HepG2 (cell line): Measurements from ENCODE around the gene GHRHR. TPM values are rescaled to one million over a fixed set of nuclear protein-coding genes. Genes with fewer than 3 reads are reported as not detected.

Experiments
- ATAC-seq: fragments of 200-7000 bp; cut with Tn5 transposase; 3 replicates; pipeline ENCODE4 v1.9.1; 2020; ENCODE audit warnings: mild to moderate bottlenecking, moderate library complexity
- BruUV-seq: library from RNA; stranded (reverse); fragments of 400-500 nt; replicated peaks from 2 replicates; lab custom pipeline; 2021; lab: Mats Ljungman, UMichigan
- CTCF ChIA-PET: fragments of 300-600 bp; formaldehyde crosslinking; extraction: SDS; loops from one replicate; lab custom pipeline; 2021; ENCODE audit warnings: low total read pairs, inconsistent platforms, low intra/inter-chr PET ratio; lab: Yijun Ruan, JAX
- POLR2A ChIA-PET: fragments of 350-600 bp; sonication (Branson Sonifier 250); formaldehyde crosslinking; loops from one replicate; lab custom pipeline; 2020; ENCODE audit warnings: antibody characterized with exemption, inconsistent platforms; lab: Yijun Ruan, JAX
- DNase-seq: peaks from one replicate; pipeline ENCODE4 v3.0.0-alpha.2; 2015; ENCODE audit warnings: low spot score
- FAIRE-seq: peaks from 3 replicates; lab custom pipeline; 2011; peaks lifted over from hg19 to GRCh38; lab: Jason Lieb, UNC
- H2AFZ ChIP-seq: one replicate; pipeline ENCODE4 v1.6.1; 2011; ENCODE audit warnings: low read length, inconsistent platforms
- H3K27ac ChIP-seq: fragments of 300-600 bp; 3 replicates; pipeline ENCODE4 v1.8.0; 2011; ENCODE audit warnings: mixed run types, mild to moderate bottlenecking, mixed read lengths, low read length, inconsistent platforms; ENCODE audit not compliant: insufficient read depth; ENCODE audit errors: extremely low read length
- H3K27me3 ChIP-seq, 2 experiments: fragments of 200-600 bp in 1 of 2; 2 replicates in 1 of 2; 3 replicates in 1 of 2; pipeline versions ENCODE4 v1.6.0 to v1.8.0; 2011; ENCODE audit warnings: low read length in 2 of 2, mild to moderate bottlenecking in 2 of 2, moderate library complexity in 2 of 2, inconsistent platforms in 1 of 2; ENCODE audit not compliant: insufficient read depth in 2 of 2, control insufficient read depth in 1 of 2
- H3K36me3 ChIP-seq, 2 experiments: fragments of 200-600 bp in 1 of 2; replicated peaks in 1 of 2; 2 replicates in 1 of 2; 3 replicates in 1 of 2; pipeline versions ENCODE4 v1.5.1 to v1.8.0; 2011; ENCODE audit warnings: low read length in 2 of 2, inconsistent platforms in 1 of 2; ENCODE audit not compliant: insufficient read depth in 2 of 2, control insufficient read depth in 1 of 2
- H3K4me1 ChIP-seq: 2 replicates; pipeline ENCODE4 v1.5.1; 2012; ENCODE audit warnings: low read length, inconsistent platforms; ENCODE audit not compliant: insufficient read depth
- H3K4me2 ChIP-seq: 2 replicates; pipeline ENCODE4 v1.6.0; 2011; ENCODE audit warnings: low read depth, low read length, inconsistent platforms
- H3K4me3 ChIP-seq, 3 experiments: fragments of 200-600 bp in 1 of 3; sonication (generic), shearing (Covaris generic) in 1 of 3; replicated peaks in 1 of 3; 2 replicates each; pipeline ENCODE4 v1.5.1; 2011 to 2016; ENCODE audit warnings: low read length in 3 of 3, inconsistent platforms in 2 of 3, low read depth in 2 of 3, mild to moderate bottlenecking in 2 of 3, control low read depth in 1 of 3, mixed read lengths in 1 of 3; ENCODE audit not compliant: insufficient read depth in 1 of 3
- H3K79me2 ChIP-seq: one replicate; pipeline ENCODE4 v1.6.1; 2011; ENCODE audit warnings: low read length, inconsistent platforms; ENCODE audit not compliant: insufficient read depth
- H3K9ac ChIP-seq: 2 replicates; pipeline ENCODE4 v1.6.0; 2011; ENCODE audit warnings: mild to moderate bottlenecking, low read depth, low read length, inconsistent platforms; ENCODE audit not compliant: insufficient read depth
- H3K9me3 ChIP-seq: 2 replicates; pipeline ENCODE4 v1.5.1; 2012; ENCODE audit warnings: mild to moderate bottlenecking, low read length
- H4K20me1 ChIP-seq: 2 replicates; pipeline ENCODE4 v1.6.0; 2011; ENCODE audit warnings: inconsistent platforms, mild to moderate bottlenecking, low read length, moderate library complexity; ENCODE audit not compliant: insufficient read depth
- HOXA3 ChIP-seq: sonication (generic); formaldehyde crosslinking; IDR thresholded peaks from 2 replicates; pipeline ENCODE4 v1.5.0; 2020; ENCODE audit warnings: missing genetic modification reagents
- MTA1 ChIP-seq: sonication (generic); formaldehyde crosslinking; IDR thresholded peaks from 2 replicates; pipeline ENCODE4 v1.4.0; 2020; ENCODE audit warnings: missing genetic modification reagents, mild to moderate bottlenecking, borderline replicate concordance
- NFIC ChIP-seq: IDR thresholded peaks from 2 replicates; pipeline ENCODE4 v1.6.1; 2012; ENCODE audit warnings: mild to moderate bottlenecking, low read length, inconsistent platforms
- NFYB ChIP-seq: sonication (generic); formaldehyde crosslinking; IDR thresholded peaks from 2 replicates; pipeline ENCODE4 v1.4.0; 2020; ENCODE audit warnings: missing genetic modification reagents
- ZBTB1 ChIP-seq: sonication (generic); formaldehyde crosslinking; IDR thresholded peaks from 2 replicates; pipeline ENCODE4 v1.4.0; 2020; ENCODE audit warnings: missing genetic modification reagents, borderline replicate concordance
- ZC3H13 ChIP-seq: sonication (generic); formaldehyde crosslinking; IDR thresholded peaks from 2 replicates; pipeline ENCODE4 v1.8.1; 2023; ENCODE audit warnings: mild to moderate bottlenecking, missing genetic modification reagents, moderate library complexity
- ZNF354B ChIP-seq: sonication (generic); formaldehyde crosslinking; IDR thresholded peaks from 2 replicates; pipeline ENCODE4 v1.8.0; 2022; ENCODE audit warnings: mild to moderate bottlenecking, missing genetic modification reagents
- ZNF776 ChIP-seq: sonication (generic); formaldehyde crosslinking; IDR thresholded peaks from 2 replicates; pipeline ENCODE4 v1.4.0; 2020; ENCODE audit warnings: mild to moderate bottlenecking, missing genetic modification reagents
- ZNF883 ChIP-seq: sonication (generic); formaldehyde crosslinking; IDR thresholded peaks from 2 replicates; pipeline ENCODE4 v1.5.1; 2020; ENCODE audit warnings: mild to moderate bottlenecking, missing genetic modification reagents; ENCODE audit errors: not compliant biosample characterization
- WGBS: methylation state at CpG from one replicate; pipeline ENCODE4 v1.1.6; 2017; ENCODE audit warnings: low lambda C conversion rate; 5-methylcytosine and 5-hydroxymethylcytosine counted together
- in situ Hi-C: cut with HindIII; loops from 2 replicates; pipeline ENCODE4 v1.10.0; 2017; ENCODE audit warnings: low pct_unique_long_range_greater_than_20kb; ENCODE audit not compliant: extremely low pct_ligation_motif_present
- intact Hi-C: fragments of 100-400 bp; cut with micrococcal nuclease; formaldehyde crosslinking; loops from one replicate; pipeline ENCODE4 v1.10.0; 2022; ENCODE audit not compliant: unreplicated experiment
- polyA plus RNA-seq, 8 experiments: library from polyadenylated mRNA; depleted of rRNA in 3 of 8; stranded (reverse) in 7 of 8; unstranded in 1 of 8; fragments of >200 nt; fragmentation: Illumina TruSeq in 4 of 8; extraction: Trizol in 4 of 8; gene quantifications; 2 replicates each; pipeline versions ENCODE4 v1.2.1 to v1.2.3, GENCODE V29; 2011 to 2016; ENCODE audit warnings: low read depth in 4 of 8, missing spikeins in 1 of 8, mixed read lengths in 1 of 8; ENCODE audit not compliant: insufficient read depth in 1 of 8
- total RNA-seq, 5 experiments: library from RNA; depleted of rRNA; stranded (reverse); fragments of >200 nt; fragmentation: Illumina TruSeq; extraction: Trizol; gene quantifications; 2 replicates each; pipeline ENCODE4 v1.2.3, GENCODE V29; 2016; ENCODE audit warnings: low read depth in 1 of 5
- TF ChIP-seq, protein P1 (sequence below): sonication (generic); formaldehyde crosslinking; IDR thresholded peaks from 2 replicates; pipeline ENCODE4 v1.5.0; 2020; ENCODE audit warnings: mild to moderate bottlenecking, missing genetic modification reagents
- TF ChIP-seq, protein P2 (sequence below): sonication (generic); formaldehyde crosslinking; conservative IDR thresholded peaks from 2 replicates; pipeline ENCODE4 v1.8.1; 2023; ENCODE audit warnings: missing genetic modification reagents
- TF ChIP-seq, protein P3 (sequence below): sonication (generic); formaldehyde crosslinking; IDR thresholded peaks from 2 replicates; pipeline ENCODE4 v1.4.0; 2020; ENCODE audit warnings: missing genetic modification reagents
- TF ChIP-seq, protein P4 (sequence below): sonication (generic); formaldehyde crosslinking; IDR thresholded peaks from 2 replicates; pipeline ENCODE4 v1.8.1; 2023; ENCODE audit warnings: missing genetic modification reagents, mild to moderate bottlenecking, borderline replicate concordance

Gene GHRHR
- total and polyA plus RNA-seq, 2 of the 13 experiments (the other 11 are each of a cell fraction or from before 2014, with no cell fraction given), result not detected

DNA sequence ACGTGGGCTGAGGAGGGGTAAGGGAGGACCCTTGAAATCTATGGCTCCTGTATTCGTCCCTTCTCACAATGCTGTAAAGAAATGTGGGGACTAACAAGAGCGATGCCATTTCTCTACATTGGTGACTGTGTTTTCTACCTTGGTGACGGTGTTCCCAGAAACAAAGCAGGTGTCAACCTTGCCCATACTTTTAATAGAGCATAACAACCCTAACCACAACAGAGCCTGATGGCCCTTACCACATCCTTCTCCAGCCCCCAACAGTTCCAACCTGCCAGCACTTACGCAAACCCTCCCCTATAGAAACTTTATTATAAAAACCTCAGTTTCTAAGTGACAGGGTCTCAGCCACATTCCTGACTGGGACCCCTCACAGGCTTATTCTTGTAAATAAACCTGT lies 60.1 kb downstream of the GHRHR start:
- H3K9me3 ChIP-seq, result no peaks in the 10 kb centered on the region
- no TSS peak for BruUV-seq
- H3K27ac ChIP-seq, result no peak overlapping the region
- H2AFZ ChIP-seq, result no peak overlapping the region
- DNase-seq (no peak), FAIRE-seq (no peak), ATAC-seq (no peak)
- ChIA-PET CTCF (no interaction called here), POLR2A (no interaction called here)
- no peak overlapping the region for H3K9ac ChIP-seq
- H3K36me3 ChIP-seq, result no peaks in the 10 kb centered on the region
- H4K20me1 ChIP-seq, result no peaks in the 10 kb centered on the region
- H3K79me2 ChIP-seq, result no peaks in the 10 kb centered on the region
- TF ChIP-seq, protein P1, sequence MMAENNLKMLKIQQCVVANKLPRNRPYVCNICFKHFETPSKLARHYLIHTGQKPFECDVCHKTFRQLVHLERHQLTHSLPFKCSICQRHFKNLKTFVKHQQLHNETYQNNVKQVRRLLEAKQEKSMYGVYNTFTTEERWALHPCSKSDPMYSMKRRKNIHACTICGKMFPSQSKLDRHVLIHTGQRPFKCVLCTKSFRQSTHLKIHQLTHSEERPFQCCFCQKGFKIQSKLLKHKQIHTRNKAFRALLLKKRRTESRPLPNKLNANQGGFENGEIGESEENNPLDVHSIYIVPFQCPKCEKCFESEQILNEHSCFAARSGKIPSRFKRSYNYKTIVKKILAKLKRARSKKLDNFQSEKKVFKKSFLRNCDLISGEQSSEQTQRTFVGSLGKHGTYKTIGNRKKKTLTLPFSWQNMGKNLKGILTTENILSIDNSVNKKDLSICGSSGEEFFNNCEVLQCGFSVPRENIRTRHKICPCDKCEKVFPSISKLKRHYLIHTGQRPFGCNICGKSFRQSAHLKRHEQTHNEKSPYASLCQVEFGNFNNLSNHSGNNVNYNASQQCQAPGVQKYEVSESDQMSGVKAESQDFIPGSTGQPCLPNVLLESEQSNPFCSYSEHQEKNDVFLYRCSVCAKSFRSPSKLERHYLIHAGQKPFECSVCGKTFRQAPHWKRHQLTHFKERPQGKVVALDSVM (CRISPR knock-in tag), result no peak
- TF ChIP-seq, protein P2, sequence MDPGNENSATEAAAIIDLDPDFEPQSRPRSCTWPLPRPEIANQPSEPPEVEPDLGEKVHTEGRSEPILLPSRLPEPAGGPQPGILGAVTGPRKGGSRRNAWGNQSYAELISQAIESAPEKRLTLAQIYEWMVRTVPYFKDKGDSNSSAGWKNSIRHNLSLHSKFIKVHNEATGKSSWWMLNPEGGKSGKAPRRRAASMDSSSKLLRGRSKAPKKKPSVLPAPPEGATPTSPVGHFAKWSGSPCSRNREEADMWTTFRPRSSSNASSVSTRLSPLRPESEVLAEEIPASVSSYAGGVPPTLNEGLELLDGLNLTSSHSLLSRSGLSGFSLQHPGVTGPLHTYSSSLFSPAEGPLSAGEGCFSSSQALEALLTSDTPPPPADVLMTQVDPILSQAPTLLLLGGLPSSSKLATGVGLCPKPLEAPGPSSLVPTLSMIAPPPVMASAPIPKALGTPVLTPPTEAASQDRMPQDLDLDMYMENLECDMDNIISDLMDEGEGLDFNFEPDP (CRISPR knock-in tag), result no peak
- in situ Hi-C loops, result no loop called here
- no peaks in the 10 kb centered on the region for H3K4me1 ChIP-seq
- H3K4me3 ChIP-seq, result no peak overlapping the region
- intact Hi-C loops, result no loop called here
- peaks cover 2 to 18% of the 10 kb centered on the region in 2 experiments; a peak in 4 of 5 replicates for H3K27me3 ChIP-seq
- no peak overlapping the region for H3K4me2 ChIP-seq
- WGBS, result 0% methylated on average over 4 of the region's 5 CpGs

DNA sequence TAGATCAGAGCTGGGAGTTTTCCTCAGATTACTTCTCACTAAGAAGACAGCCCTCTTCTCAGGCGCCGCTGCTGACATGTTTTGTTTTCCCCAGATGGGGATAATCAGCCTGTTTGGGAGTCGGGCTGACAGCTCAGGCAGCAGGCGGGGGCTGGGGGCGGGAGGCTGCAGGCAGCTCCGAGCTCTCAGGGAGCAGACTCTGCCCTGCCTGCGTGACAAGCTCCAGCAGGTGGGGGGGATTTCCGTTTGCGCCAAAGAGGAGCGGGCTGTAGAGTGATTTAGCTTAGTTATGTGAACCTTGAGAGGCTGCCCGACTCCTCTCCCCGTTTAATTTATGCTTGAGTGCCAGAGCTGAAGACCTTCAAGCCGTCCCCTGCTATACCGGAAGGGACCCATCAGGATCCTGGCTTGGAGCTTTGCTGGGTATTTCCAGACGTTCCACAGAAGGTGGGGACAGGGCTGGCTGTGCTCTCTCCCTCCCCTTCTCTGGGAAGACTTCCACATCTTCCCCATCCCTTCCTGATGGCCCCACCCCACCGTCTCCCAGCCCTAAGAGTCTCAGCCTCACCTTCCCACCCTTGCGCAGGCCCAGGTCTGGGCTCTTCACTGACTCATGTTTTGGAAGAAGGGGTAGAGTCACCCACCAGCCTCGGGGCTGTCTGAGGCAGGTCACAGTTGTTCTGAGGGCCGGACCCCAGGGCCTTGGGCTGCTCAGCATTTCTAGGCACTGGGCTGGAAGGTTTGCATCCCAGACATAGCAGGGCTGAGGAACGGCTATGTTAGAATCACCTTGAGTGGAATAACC lies 63.6 kb downstream of the GHRHR start:
- peak; percentile 36 for ATAC-seq
- in situ Hi-C loops (no loop called here), intact Hi-C loops (no loop called here)
- no peak overlapping the region for H2AFZ ChIP-seq
- BruUV-seq, result no TSS peak
- no peak for FAIRE-seq
- H3K36me3 ChIP-seq, result no peaks in the 10 kb centered on the region
- no peaks in the 10 kb centered on the region for H3K9me3 ChIP-seq
- ChIA-PET CTCF (no interaction called here), POLR2A (no interaction called here)
- WGBS, result 14% methylated on average over 14 of the region's 20 CpGs
- no peaks in the 10 kb centered on the region for H4K20me1 ChIP-seq
- no peaks in the 10 kb centered on the region for H3K4me1 ChIP-seq
- no peak overlapping the region for H3K9ac ChIP-seq
- H3K27me3 ChIP-seq, result peaks cover 2 to 18% of the 10 kb centered on the region in 2 experiments; a peak in 3 of 5 replicates
- H3K79me2 ChIP-seq, result no peaks in the 10 kb centered on the region
- no peak overlapping the region for H3K4me3 ChIP-seq
- H3K4me2 ChIP-seq, result no peak overlapping the region
- DNase-seq, result no peak
- H3K27ac ChIP-seq, result no peak overlapping the region
- TF ChIP-seq ZNF883 (CRISPR knock-in tag), result no peak
- no peak for TF ChIP-seq NFYB (CRISPR knock-in tag)
- TF ChIP-seq, protein P3, sequence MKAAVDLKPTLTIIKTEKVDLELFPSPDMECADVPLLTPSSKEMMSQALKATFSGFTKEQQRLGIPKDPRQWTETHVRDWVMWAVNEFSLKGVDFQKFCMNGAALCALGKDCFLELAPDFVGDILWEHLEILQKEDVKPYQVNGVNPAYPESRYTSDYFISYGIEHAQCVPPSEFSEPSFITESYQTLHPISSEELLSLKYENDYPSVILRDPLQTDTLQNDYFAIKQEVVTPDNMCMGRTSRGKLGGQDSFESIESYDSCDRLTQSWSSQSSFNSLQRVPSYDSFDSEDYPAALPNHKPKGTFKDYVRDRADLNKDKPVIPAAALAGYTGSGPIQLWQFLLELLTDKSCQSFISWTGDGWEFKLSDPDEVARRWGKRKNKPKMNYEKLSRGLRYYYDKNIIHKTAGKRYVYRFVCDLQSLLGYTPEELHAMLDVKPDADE (CRISPR knock-in tag), result no peak
- TF ChIP-seq, protein P4, sequence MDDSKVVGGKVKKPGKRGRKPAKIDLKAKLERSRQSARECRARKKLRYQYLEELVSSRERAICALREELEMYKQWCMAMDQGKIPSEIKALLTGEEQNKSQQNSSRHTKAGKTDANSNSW (CRISPR knock-in tag), result no peak
- no peak for TF ChIP-seq NFIC
- TF ChIP-seq ZNF354B (CRISPR knock-in tag), result no peak
- no peak for TF ChIP-seq ZNF776
- no peak for TF ChIP-seq HOXA3 (CRISPR knock-in tag)
- TF ChIP-seq ZC3H13, result no peak
- no peak for TF ChIP-seq MTA1 (CRISPR knock-in tag)
- no peak for TF ChIP-seq ZBTB1 (CRISPR knock-in tag)
